Right lobe of liver (tissue), 6 donors: ENCODE data around the gene OLFML2B. TPM values are rescaled to one million over a fixed set of nuclear protein-coding genes. Genes with fewer than 3 reads are reported as not detected.
"Not testable (repeated sequence)": the region's sequence is repeated elsewhere in the genome, so short reads cannot be mapped to it uniquely, and the experiment has no call there.

ENCODE experiments used
- ATAC-seq, 4 donors: fragments of 200-7000 bp; cut with Tn5 transposase; one replicate each; pipeline ENCODE4 v1.9.1; 2020; ENCODE audit warnings: mild to moderate bottlenecking in 4 of 4, moderate library complexity in 4 of 4
- DNase-seq, 3 donors: peaks; one replicate each; pipeline ENCODE4 v3.0.0-alpha.2; 2020
- H3K27ac ChIP-seq, 3 donors: fragments of 200-600 bp; one replicate each; pipeline ENCODE4 v1.8.0; 2022
- H3K27me3 ChIP-seq, 2 donors: fragments of 200-600 bp; one replicate each; pipeline ENCODE4 v1.8.0; 2022
- H3K36me3 ChIP-seq, 4 donors: fragments of 200-600 bp; sonication (generic) in 1 of 4; one replicate each; pipeline versions ENCODE4 v1.5.1 to v1.8.0; 2017 to 2022; ENCODE audit warnings: control low read depth in 1 of 4
- H3K4me1 ChIP-seq, 4 donors: fragments of 200-600 bp; sonication (generic) in 1 of 4; one replicate each; pipeline versions ENCODE4 v1.5.1 to v1.8.0; 2017 to 2022; ENCODE audit warnings: control low read depth in 1 of 4
- H3K4me3 ChIP-seq, 3 donors: fragments of 200-600 bp; one replicate each; pipeline ENCODE4 v1.8.0; 2022
- H3K9me3 ChIP-seq, 4 donors: fragments of 200-600 bp; sonication (generic) in 1 of 4; one replicate each; pipeline versions ENCODE4 v1.5.1 to v1.8.0; 2017 to 2022; ENCODE audit warnings: control low read depth in 1 of 4
- POLR2A ChIP-seq: fragments of 450-650 bp; IDR thresholded peaks from one replicate; pipeline ENCODE4 v1.6.1; 2017; ENCODE audit warnings: antibody characterized with exemption, mild to moderate bottlenecking
- WGBS: methylation state at CpG from one replicate; pipeline ENCODE4 v1.1.6; 2018; ENCODE audit warnings: low coverage, low lambda C conversion rate; ENCODE audit not compliant: insufficient coverage; ENCODE audit errors: missing lambda C conversion rate; 5-methylcytosine and 5-hydroxymethylcytosine counted together
- intact Hi-C, 2 donors: fragments of 100-400 bp; cut with DNase I; formaldehyde crosslinking; loops; one replicate each; pipeline versions ENCODE4 v1.11.2 to v1.14.1; 2022
- total RNA-seq, 6 experiments: library from RNA; depleted of rRNA in 2 of 6; stranded (reverse); fragments of >200 nt in 2 of 6; fragmentation: NEBNext Ultra II Directional in 3 of 6; extraction: Animal tissue kit (Norgen Biotek cat#: 25700) in 3 of 6; gene quantifications; one replicate each; pipeline versions ENCODE4 v1.1.0 to v1.2.4, GENCODE V29; 2016 to 2023
- TF ChIP-seq, protein P1 (sequence below), 4 donors: fragments of 200-600 bp in 3 of 4; fragments of 450-650 bp in 1 of 4; IDR thresholded peaks; one replicate each; pipeline versions ENCODE4 v1.5.1 to v1.8.0; 2016 to 2022; ENCODE audit warnings: antibody characterized with exemption in 4 of 4, mild to moderate bottlenecking in 2 of 4
- donor health status: DM: no; HTN: yes; CAD: no.
- donor health status: DM: no; HTN: no; CAD: no.
- donor health status: DM: no; HTN: no; CAD: no.
- donor health status: DM: no; HTN: yes; CAD: no.
- donor health status: DM: no; HTN: yes; CAD: no.

Gene OLFML2B
- total RNA-seq, 6 experiments from 2014 or later, result 0.37 to 2.1 (median 1.3) TPM

DNA sequence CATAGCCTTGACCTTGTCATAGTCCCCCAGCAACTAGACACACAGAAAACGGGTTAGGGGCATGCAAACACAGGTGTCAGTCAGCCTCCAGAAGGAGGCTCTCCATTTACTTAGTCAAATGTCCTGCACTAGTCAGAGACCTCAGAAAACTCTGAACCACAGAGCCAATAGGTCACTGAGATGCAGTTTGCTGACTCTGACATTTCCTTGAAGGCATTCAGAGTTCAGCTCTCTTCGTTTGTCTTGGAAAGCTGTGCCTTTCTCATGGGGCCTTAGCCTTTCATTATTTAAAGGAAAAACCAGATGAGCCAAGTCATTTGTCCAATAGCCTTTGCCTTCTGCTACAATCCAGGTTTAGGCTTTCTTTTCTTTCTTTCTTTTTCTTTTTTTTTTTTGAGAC, 3.5 kb downstream of the OLFML2B start:
- ATAC-seq (no peak), DNase-seq (no peak)
- no peak for TF ChIP-seq POLR2A
- TF ChIP-seq, protein P1, sequence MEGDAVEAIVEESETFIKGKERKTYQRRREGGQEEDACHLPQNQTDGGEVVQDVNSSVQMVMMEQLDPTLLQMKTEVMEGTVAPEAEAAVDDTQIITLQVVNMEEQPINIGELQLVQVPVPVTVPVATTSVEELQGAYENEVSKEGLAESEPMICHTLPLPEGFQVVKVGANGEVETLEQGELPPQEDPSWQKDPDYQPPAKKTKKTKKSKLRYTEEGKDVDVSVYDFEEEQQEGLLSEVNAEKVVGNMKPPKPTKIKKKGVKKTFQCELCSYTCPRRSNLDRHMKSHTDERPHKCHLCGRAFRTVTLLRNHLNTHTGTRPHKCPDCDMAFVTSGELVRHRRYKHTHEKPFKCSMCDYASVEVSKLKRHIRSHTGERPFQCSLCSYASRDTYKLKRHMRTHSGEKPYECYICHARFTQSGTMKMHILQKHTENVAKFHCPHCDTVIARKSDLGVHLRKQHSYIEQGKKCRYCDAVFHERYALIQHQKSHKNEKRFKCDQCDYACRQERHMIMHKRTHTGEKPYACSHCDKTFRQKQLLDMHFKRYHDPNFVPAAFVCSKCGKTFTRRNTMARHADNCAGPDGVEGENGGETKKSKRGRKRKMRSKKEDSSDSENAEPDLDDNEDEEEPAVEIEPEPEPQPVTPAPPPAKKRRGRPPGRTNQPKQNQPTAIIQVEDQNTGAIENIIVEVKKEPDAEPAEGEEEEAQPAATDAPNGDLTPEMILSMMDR (IDR thresholded peaks at IDR 0.05), result no peak
- Histone ChIP-seq H3K9me3 (no peaks in the 10 kb centered on the region), H3K36me3 (no peaks in the 10 kb centered on the region), H3K27ac (no peak overlapping the region), H3K4me1 (peaks cover 0 to 10% (median 0%) of the 10 kb centered on the region in 4 donors), H3K27me3 (peaks cover 0 to 11% of the 10 kb centered on the region in 2 donors), H3K4me3 (no peak overlapping the region)
- 45% methylated on average over 2 of the region's 2 CpGs for WGBS
- intact Hi-C loops, result no loop called here

DNA sequence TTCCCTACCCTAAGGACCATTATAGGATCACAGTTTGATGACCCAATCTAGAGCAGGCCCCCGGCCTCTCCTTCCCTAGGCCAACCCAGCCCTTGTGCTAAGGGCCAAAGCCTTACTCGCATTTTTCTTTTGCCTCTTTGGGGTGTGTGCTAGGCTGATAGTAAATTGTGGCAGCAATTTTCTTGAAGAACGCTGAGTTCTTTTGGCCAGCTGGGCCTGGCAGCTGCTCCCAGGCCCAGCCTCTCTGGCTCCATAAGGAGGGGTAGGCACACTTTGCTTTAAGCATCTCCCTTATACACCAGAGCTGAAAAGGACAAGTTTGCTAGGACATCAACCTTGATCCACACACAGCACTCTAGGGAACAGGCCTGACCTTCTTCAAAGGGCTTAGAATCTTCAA, 4.2 kb downstream of the OLFML2B start:
- H3K36me3 ChIP-seq, result no peaks in the 10 kb centered on the region
- no peaks in the 10 kb centered on the region for H3K9me3 ChIP-seq
- H3K27ac ChIP-seq, result no peak overlapping the region
- no peak for DNase-seq
- no peak for ATAC-seq
- intact Hi-C loops, result no loop called here
- peaks cover 0 to 10% (median 0%) of the 10 kb centered on the region in 4 donors for H3K4me1 ChIP-seq
- no peak overlapping the region for H3K4me3 ChIP-seq
- H3K27me3 ChIP-seq, result peaks cover 0 to 11% of the 10 kb centered on the region in 2 donors
- TF ChIP-seq, protein P1 (IDR thresholded peaks at IDR 0.05), result no peak
- TF ChIP-seq POLR2A, result no peak
- 75% methylated on average over 2 of the region's 3 CpGs for WGBS

GRCh38 chr1:162019006-162019405, 4.7 kb downstream of the OLFML2B start:
- intact Hi-C loops, result no loop called here
- Histone ChIP-seq H3K27ac (no peak overlapping the region), H3K36me3 (no peaks in the 10 kb centered on the region), H3K4me1 (peaks cover 0 to 9% (median 0%) of the 10 kb centered on the region in 4 donors), H3K9me3 (no peaks in the 10 kb centered on the region), H3K27me3 (peaks cover 0 to 11% of the 10 kb centered on the region in 2 donors), H3K4me3 (no peak overlapping the region)
- ATAC-seq (no peak), DNase-seq (no peak)
- 71% methylated on average over 3 of the region's 4 CpGs for WGBS
- TF ChIP-seq, protein P1 (IDR thresholded peaks at IDR 0.05), result no peak
- TF ChIP-seq POLR2A, result no peak

DNA sequence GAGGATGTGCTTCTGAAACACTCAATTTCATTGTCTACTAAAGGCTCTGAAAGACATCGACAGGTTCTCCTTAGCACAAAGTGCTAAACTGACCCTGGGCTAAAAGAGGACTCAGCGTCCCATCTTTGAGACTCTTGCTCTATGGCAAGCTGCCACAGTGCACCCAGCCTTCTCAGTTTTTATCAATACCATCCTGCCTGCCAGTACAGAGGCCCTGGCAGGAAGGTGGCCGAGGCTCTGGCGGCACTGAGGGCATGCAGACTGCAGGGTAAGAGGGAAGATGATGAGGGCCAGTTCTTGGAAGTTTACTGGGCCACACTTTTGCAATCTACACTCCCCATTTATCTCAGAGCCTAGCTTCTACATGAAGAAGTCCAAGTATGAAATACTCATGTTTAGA, 5.3 kb downstream of the OLFML2B start:
- 93% methylated on average over 4 of the region's 4 CpGs for WGBS
- H3K36me3 ChIP-seq, result no peaks in the 10 kb centered on the region
- DNase-seq (no peak), ATAC-seq (no peak)
- no peak overlapping the region for H3K4me3 ChIP-seq
- intact Hi-C loops, result no loop called here
- no peak for TF ChIP-seq POLR2A
- TF ChIP-seq, protein P1 (IDR thresholded peaks at IDR 0.05), result no peak
- peaks cover 0 to 3% (median 0%) of the 10 kb centered on the region in 4 donors for H3K4me1 ChIP-seq
- no peak overlapping the region for H3K27ac ChIP-seq
- no peaks in the 10 kb centered on the region for H3K9me3 ChIP-seq
- peaks cover 0 to 9% of the 10 kb centered on the region in 2 donors for H3K27me3 ChIP-seq

DNA sequence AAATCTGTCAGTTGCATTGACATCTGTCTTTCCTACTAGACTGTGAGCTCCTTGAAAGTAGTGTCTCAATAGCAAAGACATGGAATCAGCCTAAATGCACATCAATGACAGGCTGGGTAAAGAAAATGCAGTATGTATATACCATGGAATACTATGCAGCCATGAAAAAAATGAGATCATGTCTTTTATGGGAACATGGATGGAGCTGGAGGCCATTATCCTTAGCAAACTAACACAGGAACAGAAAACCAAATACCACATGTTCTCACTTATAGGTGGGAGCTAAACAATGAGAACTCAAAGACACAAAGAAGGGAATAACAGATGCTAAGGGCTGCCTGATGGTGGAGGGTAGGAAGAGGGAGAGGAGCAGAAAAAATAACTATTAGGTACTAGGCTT, 5.9 kb downstream of the OLFML2B start:
- H3K9me3 ChIP-seq, H3K4me1 ChIP-seq, ATAC-seq, H3K36me3 ChIP-seq, intact Hi-C loops, H3K27me3 ChIP-seq, H3K27ac ChIP-seq, DNase-seq, H3K4me3 ChIP-seq: not testable (repeated sequence)
